GM12878 (cell line): ENCODE measurements around the gene CMTM3.

Source experiments
- CHD2 ChIP-seq: IDR thresholded peaks from 2 replicates; pipeline ENCODE4 v1.6.1; 2011; ENCODE audit warnings: low read depth, low read length, improper control_type of control experiment, borderline replicate concordance
- CREB1 ChIP-seq: IDR thresholded peaks from 2 replicates; pipeline ENCODE4 v1.6.1; 2012; ENCODE audit warnings: low read depth, mild to moderate bottlenecking, inconsistent platforms
- EZH2 ChIP-seq: IDR thresholded peaks from 2 replicates; pipeline ENCODE4 v1.6.1; 2012; ENCODE audit warnings: low read depth, mild to moderate bottlenecking, control low read depth, inconsistent platforms, low read length, borderline replicate concordance; ENCODE audit not compliant: control insufficient read depth
- JUNB ChIP-seq: IDR thresholded peaks from 2 replicates; pipeline ENCODE4 v1.6.1; 2016; ENCODE audit warnings: antibody characterized with exemption, mild to moderate bottlenecking
- KAT2A ChIP-seq: conservative IDR thresholded peaks from 2 replicates; pipeline ENCODE4 v1.6.1; 2011; ENCODE audit warnings: low read depth, low read length; ENCODE audit not compliant: control insufficient read depth
- POLR2A ChIP-seq: IDR thresholded peaks from 2 replicates; pipeline ENCODE4 v1.6.1; 2011; ENCODE audit warnings: low read depth, mild to moderate bottlenecking, low read length
- POLR2AphosphoS5 ChIP-seq: IDR thresholded peaks from 2 replicates; pipeline ENCODE4 v1.6.1; 2011; ENCODE audit warnings: mild to moderate bottlenecking, low read length, inconsistent platforms
- SMARCA5 ChIP-seq: fragments of 450-650 bp; IDR thresholded peaks from 2 replicates; pipeline ENCODE4 v1.6.1; 2017; ENCODE audit warnings: mild to moderate bottlenecking
- SPI1 ChIP-seq: IDR thresholded peaks from 2 replicates; pipeline ENCODE4 v1.6.1; 2011; ENCODE audit warnings: low read depth, mild to moderate bottlenecking, low read length, moderate library complexity, borderline replicate concordance; ENCODE audit not compliant: insufficient read depth
- ZNF274 ChIP-seq: IDR thresholded peaks from one replicate; pipeline ENCODE4 v1.8.0; 2011; ENCODE audit not compliant: insufficient read length, insufficient read depth
- TF ChIP-seq, protein P1 (sequence below), 3 experiments: IDR thresholded peaks in 2 of 3; conservative IDR thresholded peaks in 1 of 3; 2 replicates each; pipeline ENCODE4 v1.5.1; 2011; ENCODE audit warnings: low read depth in 3 of 3, low read length in 3 of 3, mild to moderate bottlenecking in 3 of 3, control low read depth in 2 of 3, moderate library complexity in 2 of 3, inconsistent platforms in 1 of 3, mixed read lengths in 1 of 3; ENCODE audit not compliant: control insufficient read depth in 2 of 3, insufficient read depth in 1 of 3; ENCODE audit errors: extremely low read depth in 1 of 3
- TF ChIP-seq, protein P2 (sequence below): fragments of 450-650 bp; IDR thresholded peaks from 2 replicates; pipeline ENCODE4 v1.6.1; 2014; ENCODE audit warnings: mild to moderate bottlenecking
- TF ChIP-seq, protein P3 (sequence below): IDR thresholded peaks from 2 replicates; pipeline ENCODE4 v1.6.1; 2012; ENCODE audit warnings: low read depth, low read length, improper control_type of control experiment

DNA sequence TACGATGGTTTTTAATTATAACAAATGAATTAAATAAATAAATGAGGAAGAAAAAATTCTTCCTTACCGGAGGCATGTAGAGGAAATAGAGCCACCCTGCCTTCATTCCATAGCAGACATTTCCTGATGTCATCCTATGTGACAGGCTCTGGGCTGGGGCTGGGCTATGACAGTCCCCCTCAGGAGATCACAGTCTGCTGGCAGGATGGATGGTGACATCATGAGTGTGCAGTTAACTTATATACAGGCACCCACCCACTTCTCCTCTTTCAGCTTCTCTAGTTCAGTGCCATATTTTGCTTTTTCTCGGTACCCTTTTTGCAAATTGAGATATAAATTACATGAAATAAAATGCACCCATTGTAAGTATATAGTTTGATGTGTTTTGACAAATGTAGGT, 6.4 kb upstream of the CMTM3 start:
- TF ChIP-seq, protein P1, sequence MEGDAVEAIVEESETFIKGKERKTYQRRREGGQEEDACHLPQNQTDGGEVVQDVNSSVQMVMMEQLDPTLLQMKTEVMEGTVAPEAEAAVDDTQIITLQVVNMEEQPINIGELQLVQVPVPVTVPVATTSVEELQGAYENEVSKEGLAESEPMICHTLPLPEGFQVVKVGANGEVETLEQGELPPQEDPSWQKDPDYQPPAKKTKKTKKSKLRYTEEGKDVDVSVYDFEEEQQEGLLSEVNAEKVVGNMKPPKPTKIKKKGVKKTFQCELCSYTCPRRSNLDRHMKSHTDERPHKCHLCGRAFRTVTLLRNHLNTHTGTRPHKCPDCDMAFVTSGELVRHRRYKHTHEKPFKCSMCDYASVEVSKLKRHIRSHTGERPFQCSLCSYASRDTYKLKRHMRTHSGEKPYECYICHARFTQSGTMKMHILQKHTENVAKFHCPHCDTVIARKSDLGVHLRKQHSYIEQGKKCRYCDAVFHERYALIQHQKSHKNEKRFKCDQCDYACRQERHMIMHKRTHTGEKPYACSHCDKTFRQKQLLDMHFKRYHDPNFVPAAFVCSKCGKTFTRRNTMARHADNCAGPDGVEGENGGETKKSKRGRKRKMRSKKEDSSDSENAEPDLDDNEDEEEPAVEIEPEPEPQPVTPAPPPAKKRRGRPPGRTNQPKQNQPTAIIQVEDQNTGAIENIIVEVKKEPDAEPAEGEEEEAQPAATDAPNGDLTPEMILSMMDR (IDR thresholded peaks at IDR 0.05 in 2 of 3, conservative IDR thresholded peaks at IDR 0.05 in 1 of 3; ENCODE audit: control insufficient read depth in 2 of 3, extremely low read depth in 1 of 3, insufficient read depth in 1 of 3, low read depth in 3 of 3, low read length in 3 of 3) = no peak
- TF ChIP-seq JUNB = no peak
- TF ChIP-seq, protein P2, sequence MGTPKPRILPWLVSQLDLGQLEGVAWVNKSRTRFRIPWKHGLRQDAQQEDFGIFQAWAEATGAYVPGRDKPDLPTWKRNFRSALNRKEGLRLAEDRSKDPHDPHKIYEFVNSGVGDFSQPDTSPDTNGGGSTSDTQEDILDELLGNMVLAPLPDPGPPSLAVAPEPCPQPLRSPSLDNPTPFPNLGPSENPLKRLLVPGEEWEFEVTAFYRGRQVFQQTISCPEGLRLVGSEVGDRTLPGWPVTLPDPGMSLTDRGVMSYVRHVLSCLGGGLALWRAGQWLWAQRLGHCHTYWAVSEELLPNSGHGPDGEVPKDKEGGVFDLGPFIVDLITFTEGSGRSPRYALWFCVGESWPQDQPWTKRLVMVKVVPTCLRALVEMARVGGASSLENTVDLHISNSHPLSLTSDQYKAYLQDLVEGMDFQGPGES = no peak
- TF ChIP-seq ZNF274 = no peak
- TF ChIP-seq KAT2A = no peak
- TF ChIP-seq SPI1 = no peak
- TF ChIP-seq POLR2A = no peak
- no peak for TF ChIP-seq SMARCA5
- TF ChIP-seq, protein P3, sequence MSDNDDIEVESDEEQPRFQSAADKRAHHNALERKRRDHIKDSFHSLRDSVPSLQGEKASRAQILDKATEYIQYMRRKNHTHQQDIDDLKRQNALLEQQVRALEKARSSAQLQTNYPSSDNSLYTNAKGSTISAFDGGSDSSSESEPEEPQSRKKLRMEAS = no peak
- TF ChIP-seq POLR2AphosphoS5 = no peak
- no peak for TF ChIP-seq CREB1
- no peak for TF ChIP-seq CHD2
- no peak for TF ChIP-seq EZH2
